Astrocyte (in vitro differentiated cells and primary cell): Measurements from ENCODE around the gene KIAA1671. TPM values are rescaled to one million over a fixed set of nuclear protein-coding genes. Genes with fewer than 3 reads are reported as not detected.

ENCODE experiments used
- DNase-seq: peaks from one replicate; pipeline ENCODE4 v3.0.0-alpha.2; 2010; ENCODE audit warnings: low read depth
- FAIRE-seq: peaks from 2 replicates; lab custom pipeline; 2011; peaks lifted over from hg19 to GRCh38; lab: Jason Lieb, UNC
- H2AFZ ChIP-seq: 2 replicates; pipeline ENCODE4 v1.6.0; 2012; ENCODE audit warnings: low read depth, low read length, inconsistent platforms
- H3K27ac ChIP-seq: 2 replicates; pipeline ENCODE4 v1.5.1; 2011; ENCODE audit warnings: low read depth, low read length, inconsistent platforms
- H3K27me3 ChIP-seq: 2 replicates; pipeline ENCODE4 v1.6.0; 2011; ENCODE audit warnings: low read length, inconsistent platforms; ENCODE audit not compliant: insufficient read depth
- H3K36me3 ChIP-seq: 2 replicates; pipeline ENCODE4 v1.5.1; 2011; ENCODE audit warnings: low read length, inconsistent platforms; ENCODE audit not compliant: insufficient read depth
- H3K4me1 ChIP-seq: 2 replicates; pipeline ENCODE4 v1.5.1; 2011; ENCODE audit warnings: low read length, inconsistent platforms; ENCODE audit not compliant: insufficient read depth
- H3K4me2 ChIP-seq: 2 replicates; pipeline ENCODE4 v1.6.0; 2012; ENCODE audit warnings: low read length, inconsistent platforms
- H3K4me3 ChIP-seq: 2 replicates; pipeline ENCODE4 v1.5.1; 2011; ENCODE audit warnings: low read depth, mild to moderate bottlenecking, low read length, inconsistent platforms; ENCODE audit not compliant: insufficient read depth
- H3K79me2 ChIP-seq: 2 replicates; pipeline ENCODE4 v1.6.0; 2012; ENCODE audit warnings: mild to moderate bottlenecking, low read length, inconsistent platforms; ENCODE audit not compliant: insufficient read depth
- H3K9ac ChIP-seq: 2 replicates; pipeline ENCODE4 v1.6.0; 2012; ENCODE audit warnings: mild to moderate bottlenecking, low read length, inconsistent platforms
- H3K9me3 ChIP-seq: 2 replicates; pipeline ENCODE4 v1.5.1; 2012; ENCODE audit warnings: low read depth, mild to moderate bottlenecking, low read length, inconsistent platforms; ENCODE audit not compliant: insufficient read depth
- H4K20me1 ChIP-seq: 2 replicates; pipeline ENCODE4 v1.6.0; 2012; ENCODE audit warnings: low read length, inconsistent platforms; ENCODE audit not compliant: insufficient read depth
- H3K27ac Mint-ChIP-seq: one replicate; pipeline ENCODE4 v1.8.0; 2021; ENCODE audit warnings: mild to moderate bottlenecking, mixed read lengths; ENCODE audit not compliant: unreplicated experiment
- H3K27me3 Mint-ChIP-seq: one replicate; pipeline ENCODE4 v1.8.0; 2021; ENCODE audit warnings: low read depth, mixed read lengths; ENCODE audit not compliant: unreplicated experiment
- H3K36me3 Mint-ChIP-seq: one replicate; pipeline ENCODE4 v1.8.0; 2021; ENCODE audit warnings: low read depth, mixed read lengths; ENCODE audit not compliant: unreplicated experiment
- H3K4me1 Mint-ChIP-seq: one replicate; pipeline ENCODE4 v1.8.0; 2021; ENCODE audit warnings: low read depth, mixed read lengths; ENCODE audit not compliant: unreplicated experiment
- H3K4me3 Mint-ChIP-seq: one replicate; pipeline ENCODE4 v1.8.0; 2021; ENCODE audit warnings: mild to moderate bottlenecking, moderate library complexity, mixed read lengths; ENCODE audit not compliant: unreplicated experiment
- H3K9me3 Mint-ChIP-seq: one replicate; pipeline ENCODE4 v1.8.0; 2021; ENCODE audit warnings: mild to moderate bottlenecking, mixed read lengths; ENCODE audit not compliant: unreplicated experiment
- CTCF ChIP-seq: IDR thresholded peaks from 2 replicates; pipeline ENCODE4 v1.5.1; 2011; ENCODE audit warnings: low read depth, mild to moderate bottlenecking, inconsistent platforms, low read length, moderate library complexity; ENCODE audit not compliant: insufficient read depth
- EZH2 ChIP-seq: IDR thresholded peaks from 2 replicates; pipeline ENCODE4 v1.6.1; 2012; ENCODE audit warnings: mild to moderate bottlenecking, low read length, inconsistent platforms; ENCODE audit not compliant: insufficient read depth
- total RNA-seq: library from RNA; stranded (reverse); gene quantifications from 2 replicates; pipeline ENCODE4 v1.2.1, GENCODE V29; 2021

The KIAA1671 gene
- total RNA-seq, 1 donor from 2014 or later, result 28.4 TPM

DNA sequence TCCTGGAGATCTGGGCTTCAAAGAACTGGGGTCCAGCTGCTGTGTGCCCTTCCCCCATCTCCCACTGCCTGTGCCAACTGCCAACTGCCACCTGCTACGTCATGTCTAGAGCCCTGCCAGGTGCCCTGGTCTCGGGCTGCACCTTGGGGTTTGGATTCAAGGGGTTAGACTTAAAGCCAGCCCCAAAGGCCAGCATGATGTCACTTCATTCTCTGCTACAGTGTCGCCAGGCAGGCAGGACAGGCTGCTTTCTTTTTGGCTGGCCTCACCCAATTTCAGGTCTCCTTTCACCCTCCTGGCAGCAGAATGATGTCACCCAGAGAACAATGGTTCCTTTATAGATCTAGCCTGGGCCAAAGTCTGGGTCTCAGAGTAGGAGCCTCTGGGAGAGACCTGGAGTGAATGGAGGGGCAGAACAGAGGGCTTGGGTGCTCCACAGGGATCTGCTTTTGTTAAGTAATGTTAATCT, 167.6 kb downstream of the KIAA1671 start:
- Mint-ChIP-seq H3K4me1 (peaks cover 12% of the 10 kb centered on the region), H3K27ac (peak overlapping the region; percentile 66), H3K4me3 (no peak overlapping the region), H3K27me3 (no peaks in the 10 kb centered on the region), H3K9me3 (no peaks in the 10 kb centered on the region), H3K36me3 (peaks cover 20% of the 10 kb centered on the region)
- no peak overlapping the region for H3K4me2 ChIP-seq
- no peak overlapping the region for H2AFZ ChIP-seq
- FAIRE-seq, result no peak
- no peaks in the 10 kb centered on the region for H3K9me3 ChIP-seq
- no peak for DNase-seq
- H4K20me1 ChIP-seq, result no peaks in the 10 kb centered on the region
- H3K27me3 ChIP-seq, result no peaks in the 10 kb centered on the region
- H3K4me1 ChIP-seq, result peaks cover 4% of the 10 kb centered on the region
- no peak overlapping the region for H3K27ac ChIP-seq
- H3K79me2 ChIP-seq, result no peaks in the 10 kb centered on the region
- H3K4me3 ChIP-seq, result no peak overlapping the region
- no peaks in the 10 kb centered on the region for H3K36me3 ChIP-seq
- H3K9ac ChIP-seq, result no peak overlapping the region
- TF ChIP-seq EZH2 (no peak), CTCF (no peak)

- H3K9ac ChIP-seq, result no peak overlapping the region
- peaks cover 20% of the 10 kb centered on the region for H3K36me3 Mint-ChIP-seq
- H3K4me3 Mint-ChIP-seq, result peak overlapping the region; percentile 62
- H3K27me3 Mint-ChIP-seq, result no peaks in the 10 kb centered on the region
- H3K27ac ChIP-seq, result no peak overlapping the region
- H3K4me3 ChIP-seq, result no peak overlapping the region
- H2AFZ ChIP-seq, result no peak overlapping the region
- no peak for DNase-seq
- peaks cover 4% of the 10 kb centered on the region for H3K4me1 ChIP-seq
- FAIRE-seq, result no peak
- TF ChIP-seq CTCF (no peak), EZH2 (no peak)
- H3K4me2 ChIP-seq, result no peak overlapping the region
- H3K79me2 ChIP-seq, result no peaks in the 10 kb centered on the region
- H3K9me3 ChIP-seq, result no peaks in the 10 kb centered on the region
- H3K36me3 ChIP-seq, result no peaks in the 10 kb centered on the region
- peak overlapping the region; percentile 81 for H3K27ac Mint-ChIP-seq
- peaks cover 11% of the 10 kb centered on the region for H3K4me1 Mint-ChIP-seq
- H4K20me1 ChIP-seq, result no peaks in the 10 kb centered on the region
- H3K27me3 ChIP-seq, result no peaks in the 10 kb centered on the region
- no peaks in the 10 kb centered on the region for H3K9me3 Mint-ChIP-seq
Measured at GRCh38 chr22:25120761-25121212, 168.3 kb downstream of the KIAA1671 start.

DNA sequence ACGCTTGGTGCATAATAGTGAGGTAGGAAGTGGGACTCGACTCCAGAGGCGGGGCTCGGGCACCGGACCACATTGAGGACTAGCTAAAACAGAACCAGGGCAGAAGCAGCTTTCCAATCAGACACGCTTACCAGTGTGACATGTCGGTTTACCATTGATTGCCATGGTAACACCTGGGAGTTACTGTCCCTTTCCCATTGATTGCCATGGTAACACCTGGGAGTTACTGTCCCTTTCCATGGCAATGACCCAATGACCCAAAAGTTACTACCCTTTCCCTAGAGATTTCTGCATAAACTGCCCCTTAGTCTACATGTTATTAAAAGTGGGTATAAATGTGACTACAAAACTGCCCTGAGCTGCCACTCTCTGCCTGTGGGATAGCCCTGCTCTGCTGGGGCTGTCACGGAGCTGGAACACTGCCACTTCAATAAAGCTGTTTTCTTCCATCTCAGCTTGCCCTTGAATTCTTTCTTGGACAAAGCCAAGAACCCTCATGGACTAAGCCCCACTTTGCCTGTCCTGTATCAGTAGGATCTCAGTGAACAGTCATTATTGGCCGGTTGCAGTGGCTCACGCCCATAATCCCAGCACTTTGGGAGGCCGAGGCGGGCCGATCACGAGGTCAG, 169.7 kb downstream of the KIAA1671 start:
- peak overlapping the region; percentile 50 for H3K27ac Mint-ChIP-seq
- Histone ChIP-seq H3K9me3 (no peaks in the 10 kb centered on the region), H3K4me2 (no peak overlapping the region), H3K4me3 (no peak overlapping the region), H3K27ac (no peak overlapping the region), H3K27me3 (no peaks in the 10 kb centered on the region), H2AFZ (no peak overlapping the region), H3K4me1 (peaks cover 4% of the 10 kb centered on the region), H3K9ac (no peak overlapping the region), H3K36me3 (no peaks in the 10 kb centered on the region), H4K20me1 (no peaks in the 10 kb centered on the region), H3K79me2 (no peaks in the 10 kb centered on the region)
- FAIRE-seq, result no peak
- no peaks in the 10 kb centered on the region for H3K9me3 Mint-ChIP-seq
- H3K4me1 Mint-ChIP-seq, result peaks cover 11% of the 10 kb centered on the region
- no peak for DNase-seq
- H3K36me3 Mint-ChIP-seq, result peaks cover 20% of the 10 kb centered on the region
- H3K27me3 Mint-ChIP-seq, result no peaks in the 10 kb centered on the region
- no peak overlapping the region for H3K4me3 Mint-ChIP-seq
- TF ChIP-seq CTCF (no peak), EZH2 (no peak)
